Measurements from ENCODE around the gene GPR176.

DNA sequence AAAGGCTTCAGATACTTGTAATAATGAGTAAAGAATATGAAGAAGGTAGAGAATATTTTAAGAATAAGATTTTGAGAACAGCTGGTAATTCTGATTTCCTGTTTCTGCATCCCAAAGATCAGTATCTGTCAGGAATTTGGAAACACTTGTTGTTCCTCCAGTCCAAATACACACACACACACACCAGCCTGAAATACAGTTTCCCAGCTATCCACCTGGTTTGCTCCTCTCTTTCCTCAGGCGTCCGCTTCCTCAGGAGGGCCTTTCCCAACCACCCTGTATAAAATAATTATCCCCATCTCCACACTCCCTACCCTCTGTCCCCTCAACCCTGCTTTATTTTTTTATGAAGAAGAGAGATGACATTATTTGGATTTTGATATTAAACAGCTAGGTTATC lies 135.4 kb downstream of the GPR176 start:
- TF ChIP-seq POLR2A (IDR thresholded peaks at IDR 0.05) = no peak
- TF ChIP-seq POLR2AphosphoS5 (IDR thresholded peaks at IDR 0.05) = no peak
- TF ChIP-seq, protein P1, sequence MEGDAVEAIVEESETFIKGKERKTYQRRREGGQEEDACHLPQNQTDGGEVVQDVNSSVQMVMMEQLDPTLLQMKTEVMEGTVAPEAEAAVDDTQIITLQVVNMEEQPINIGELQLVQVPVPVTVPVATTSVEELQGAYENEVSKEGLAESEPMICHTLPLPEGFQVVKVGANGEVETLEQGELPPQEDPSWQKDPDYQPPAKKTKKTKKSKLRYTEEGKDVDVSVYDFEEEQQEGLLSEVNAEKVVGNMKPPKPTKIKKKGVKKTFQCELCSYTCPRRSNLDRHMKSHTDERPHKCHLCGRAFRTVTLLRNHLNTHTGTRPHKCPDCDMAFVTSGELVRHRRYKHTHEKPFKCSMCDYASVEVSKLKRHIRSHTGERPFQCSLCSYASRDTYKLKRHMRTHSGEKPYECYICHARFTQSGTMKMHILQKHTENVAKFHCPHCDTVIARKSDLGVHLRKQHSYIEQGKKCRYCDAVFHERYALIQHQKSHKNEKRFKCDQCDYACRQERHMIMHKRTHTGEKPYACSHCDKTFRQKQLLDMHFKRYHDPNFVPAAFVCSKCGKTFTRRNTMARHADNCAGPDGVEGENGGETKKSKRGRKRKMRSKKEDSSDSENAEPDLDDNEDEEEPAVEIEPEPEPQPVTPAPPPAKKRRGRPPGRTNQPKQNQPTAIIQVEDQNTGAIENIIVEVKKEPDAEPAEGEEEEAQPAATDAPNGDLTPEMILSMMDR (IDR thresholded peaks at IDR 0.05) = no peak

Data from sigmoid colon (tissue), 4 donors.